Suprapubic skin (tissue), 4 donors: Measurements from ENCODE around the gene C5AR2. TPM values are rescaled to one million over a fixed set of nuclear protein-coding genes. Genes with fewer than 3 reads are reported as not detected.
"Not testable (repeated sequence)": the region's sequence is repeated elsewhere in the genome, so short reads cannot be mapped to it uniquely, and the experiment has no call there.

Experiments used
- DNase-seq, 2 donors: peaks; one replicate each; pipeline ENCODE4 v3.0.0-alpha.2; 2019; ENCODE audit warnings: low spot score in 2 of 2
- H3K27ac ChIP-seq: fragments of 200-600 bp; sonication (generic); one replicate; pipeline ENCODE4 v1.5.1; 2019
- H3K27me3 ChIP-seq: fragments of 200-600 bp; sonication (generic); one replicate; pipeline ENCODE4 v1.5.1; 2019
- H3K36me3 ChIP-seq: fragments of 200-600 bp; sonication (generic); one replicate; pipeline ENCODE4 v1.5.1; 2019
- H3K4me1 ChIP-seq: fragments of 200-600 bp; sonication (generic); one replicate; pipeline ENCODE4 v1.5.1; 2019
- H3K4me3 ChIP-seq: fragments of 200-600 bp; sonication (generic); one replicate; pipeline ENCODE4 v1.5.1; 2019; ENCODE audit warnings: mild to moderate bottlenecking
- H3K9me3 ChIP-seq: fragments of 200-600 bp; sonication (generic); one replicate; pipeline ENCODE4 v1.5.1; 2019
- CTCF ChIP-seq, 2 donors: fragments of 200-600 bp in 1 of 2; fragments of 450-650 bp in 1 of 2; sonication (generic) in 1 of 2; IDR thresholded peaks; one replicate each; pipeline ENCODE4 v1.5.1; 2016 to 2019; ENCODE audit warnings: antibody characterized with exemption in 2 of 2, mild to moderate bottlenecking in 1 of 2, moderate library complexity in 1 of 2
- EP300 ChIP-seq: sonication (generic); formaldehyde crosslinking; IDR thresholded peaks from one replicate; pipeline ENCODE4 v1.6.1; 2017; ENCODE audit warnings: antibody characterized with exemption
- POLR2A ChIP-seq, 2 donors: fragments of 450-650 bp; IDR thresholded peaks; one replicate each; pipeline ENCODE4 v1.6.1; 2017; ENCODE audit warnings: antibody characterized with exemption in 2 of 2, mild to moderate bottlenecking in 2 of 2, moderate library complexity in 2 of 2
- POLR2AphosphoS5 ChIP-seq, 3 donors: sonication (generic); formaldehyde crosslinking; IDR thresholded peaks; one replicate each; pipeline ENCODE4 v1.6.1; 2017; ENCODE audit warnings: antibody characterized with exemption in 3 of 3
- WGBS: methylation state at CpG from one replicate; pipeline ENCODE4 v1.1.5; 2018; 5-methylcytosine and 5-hydroxymethylcytosine counted together
- total RNA-seq, 4 donors: library from RNA; depleted of rRNA; stranded (reverse); fragments of >200 nt; gene quantifications; one replicate each; pipeline ENCODE4 v1.1.0, GENCODE V29; 2016

The C5AR2 gene
- total RNA-seq, 4 donors from 2014 or later = 0.68 to 3.1 (median 1.5) TPM

GRCh38 chr19:47381653-47382279 lies 49.8 kb downstream of the C5AR2 start:
- H3K9me3 ChIP-seq = no peaks in the 10 kb centered on the region
- no peaks in the 10 kb centered on the region for H3K4me1 ChIP-seq
- no peak overlapping the region for H3K27ac ChIP-seq
- no peak overlapping the region for H3K4me3 ChIP-seq
- TF ChIP-seq CTCF (IDR thresholded peaks at IDR 0.05) = no peak
- no peak for TF ChIP-seq POLR2AphosphoS5 (IDR thresholded peaks at IDR 0.05)
- no peak for TF ChIP-seq EP300
- TF ChIP-seq POLR2A (IDR thresholded peaks at IDR 0.05) = no peak
- no peak for DNase-seq
- H3K27me3 ChIP-seq = no peaks in the 10 kb centered on the region
- peaks cover 58% of the 10 kb centered on the region for H3K36me3 ChIP-seq
- WGBS = 95% methylated on average over 5 of the region's 11 CpGs

- not testable (repeated sequence) for H3K27me3 ChIP-seq, H3K4me1 ChIP-seq, H3K27ac ChIP-seq, H3K9me3 ChIP-seq, DNase-seq, H3K4me3 ChIP-seq
- peaks cover 37% of the 10 kb centered on the region for H3K36me3 ChIP-seq
- 83% methylated on average over 5 of the region's 5 CpGs for WGBS
Observed at GRCh38 chr19:47383890-47384289, 51.9 kb downstream of the C5AR2 start.

- H3K27me3 ChIP-seq, DNase-seq, H3K27ac ChIP-seq, H3K9me3 ChIP-seq, H3K4me3 ChIP-seq, H3K4me1 ChIP-seq: not testable (repeated sequence)
- 86% methylated on average over 4 of the region's 4 CpGs for WGBS
- peaks cover 30% of the 10 kb centered on the region for H3K36me3 ChIP-seq
Observed at GRCh38 chr19:47384533-47384932, 52.6 kb downstream of the C5AR2 start.

GRCh38 chr19:47386582-47386981 lies 54.6 kb downstream of the C5AR2 start:
- H3K36me3 ChIP-seq, H3K4me3 ChIP-seq, H3K4me1 ChIP-seq, H3K27ac ChIP-seq, H3K27me3 ChIP-seq, DNase-seq, H3K9me3 ChIP-seq: not testable (repeated sequence)
- WGBS = 78% methylated on average over 12 of the region's 12 CpGs

- WGBS = 79% methylated on average over 3 of the region's 3 CpGs
- not testable (repeated sequence) for H3K36me3 ChIP-seq, H3K27me3 ChIP-seq, H3K27ac ChIP-seq, H3K4me1 ChIP-seq, H3K9me3 ChIP-seq, DNase-seq, H3K4me3 ChIP-seq
Observed at GRCh38 chr19:47387623-47388022, 55.6 kb downstream of the C5AR2 start.

- H3K27ac ChIP-seq, H3K36me3 ChIP-seq, H3K27me3 ChIP-seq, H3K4me1 ChIP-seq, H3K4me3 ChIP-seq, DNase-seq, H3K9me3 ChIP-seq: not testable (repeated sequence)
- WGBS = 90% methylated on average over 5 of the region's 5 CpGs
Observed at GRCh38 chr19:47388721-47389120, 56.7 kb downstream of the C5AR2 start.

GRCh38 chr19:47389150-47389556 lies 57.2 kb downstream of the C5AR2 start:
- H3K27ac ChIP-seq = no peak overlapping the region
- no peaks in the 10 kb centered on the region for H3K27me3 ChIP-seq
- H3K9me3 ChIP-seq = no peaks in the 10 kb centered on the region
- no peaks in the 10 kb centered on the region for H3K4me1 ChIP-seq
- TF ChIP-seq POLR2A (IDR thresholded peaks at IDR 0.05) = no peak
- no peak for DNase-seq
- H3K4me3 ChIP-seq = no peak overlapping the region
- 72% methylated on average over 9 of the region's 9 CpGs for WGBS
- no peaks in the 10 kb centered on the region for H3K36me3 ChIP-seq

- no peaks in the 10 kb centered on the region for H3K4me1 ChIP-seq
- H3K9me3 ChIP-seq = no peaks in the 10 kb centered on the region
- no peak overlapping the region for H3K27ac ChIP-seq
- no peak for DNase-seq
- no peak overlapping the region for H3K4me3 ChIP-seq
- no peaks in the 10 kb centered on the region for H3K36me3 ChIP-seq
- TF ChIP-seq POLR2AphosphoS5 (IDR thresholded peaks at IDR 0.05) (no peak), EP300 (no peak), CTCF (IDR thresholded peaks at IDR 0.05) (no peak), POLR2A (IDR thresholded peaks at IDR 0.05) (no peak)
- WGBS = 75% methylated on average over 20 of the region's 20 CpGs
- no peaks in the 10 kb centered on the region for H3K27me3 ChIP-seq
Observed at GRCh38 chr19:47390533-47391488, 58.8 kb downstream of the C5AR2 start.
